HuH-7.5 (cell line): ENCODE data around the gene FGF10.
A peak's percentile ranks its signal among the peaks of the same experiment; 100 is the strongest.

Experiments used
- DNase-seq: peaks from one replicate; pipeline ENCODE4 v3.0.0; 2011; ENCODE audit warnings: low spot score

The FGF10 gene

GRCh38 chr5:44356231-44356630 lies 33.0 kb downstream of the FGF10 start:
- DNase-seq, result no peak

- no peak for DNase-seq
Measured at GRCh38 chr5:44345871-44346270, 43.3 kb downstream of the FGF10 start.

GRCh38 chr5:44336708-44337107 lies 52.5 kb downstream of the FGF10 start:
- DNase-seq, result no peak

- no peak for DNase-seq
Measured at GRCh38 chr5:44334622-44335021, 54.6 kb downstream of the FGF10 start.

- peak; percentile 17 for DNase-seq
Measured at GRCh38 chr5:44332285-44332971, 56.8 kb downstream of the FGF10 start.

- no peak for DNase-seq
Measured at GRCh38 chr5:44331471-44332050, 57.7 kb downstream of the FGF10 start.

GRCh38 chr5:44329716-44330115 lies 59.5 kb downstream of the FGF10 start:
- DNase-seq, result no peak

GRCh38 chr5:44321144-44321725 lies 68.0 kb downstream of the FGF10 start:
- no peak for DNase-seq

- DNase-seq, result no peak
Measured at GRCh38 chr5:44320188-44320587, 69.0 kb downstream of the FGF10 start.

GRCh38 chr5:44318883-44319282 lies 70.3 kb downstream of the FGF10 start:
- no peak for DNase-seq

- DNase-seq, result no peak
Measured at GRCh38 chr5:44312374-44312773, 76.8 kb downstream of the FGF10 start.

GRCh38 chr5:44300551-44300950 lies 88.7 kb downstream of the FGF10 start:
- no peak for DNase-seq

GRCh38 chr5:44299394-44299793 lies 89.8 kb downstream of the FGF10 start:
- DNase-seq, result no peak

- DNase-seq, result no peak
Measured at GRCh38 chr5:44294516-44294915, 94.7 kb downstream of the FGF10 start.

GRCh38 chr5:44292736-44293135 lies 96.5 kb downstream of the FGF10 start:
- DNase-seq, result no peak

- no peak for DNase-seq
Measured at GRCh38 chr5:44278469-44278868, 110.8 kb downstream of the FGF10 start.

GRCh38 chr5:44275908-44276307 lies 113.3 kb downstream of the FGF10 start:
- no peak for DNase-seq

GRCh38 chr5:44275329-44275728 lies 113.9 kb downstream of the FGF10 start:
- DNase-seq, result no peak

GRCh38 chr5:44267909-44268308 lies 121.3 kb downstream of the FGF10 start:
- DNase-seq, result no peak

GRCh38 chr5:44266882-44267576 lies 122.2 kb downstream of the FGF10 start:
- DNase-seq, result no peak

GRCh38 chr5:44265713-44266112 lies 123.5 kb downstream of the FGF10 start:
- DNase-seq, result no peak

- no peak for DNase-seq
Measured at GRCh38 chr5:44260793-44261192, 128.4 kb downstream of the FGF10 start.
